Stomach (tissue), 9 donors: ENCODE measurements around the gene DES. TPM values are rescaled to one million over a fixed set of nuclear protein-coding genes. Genes with fewer than 3 reads are reported as not detected.
A peak's percentile ranks its signal among the peaks of the same experiment; 100 is the strongest.
"Not testable (repeated sequence)": the region's sequence is repeated elsewhere in the genome, so short reads cannot be mapped to it uniquely, and the experiment has no call there.

Source experiments
- DNase-seq, 2 donors: peaks; one replicate each; pipeline versions ENCODE4 v3.0.0 to v3.0.0-alpha.2; 2013 to 2019
- H3K27ac ChIP-seq, 5 donors: fragments of 200-600 bp in 4 of 5; sonication (generic) in 4 of 5; one replicate each; pipeline ENCODE4 v1.5.1; 2013 to 2019; ENCODE audit warnings: mild to moderate bottlenecking in 1 of 5, moderate library complexity in 1 of 5
- H3K27me3 ChIP-seq, 3 donors: fragments of 200-600 bp; sonication (generic); one replicate each; pipeline ENCODE4 v1.5.1; 2017 to 2019; ENCODE audit warnings: mixed run types in 1 of 3
- H3K36me3 ChIP-seq, 4 donors: fragments of 200-600 bp; sonication (generic); 1 replicate in 3 of 4; 2 replicates in 1 of 4; pipeline ENCODE4 v1.5.1; 2016 to 2019
- H3K4me1 ChIP-seq, 4 donors: fragments of 200-600 bp; sonication (generic); one replicate each; pipeline ENCODE4 v1.5.1; 2016 to 2019
- H3K4me3 ChIP-seq, 4 donors: fragments of 200-600 bp; sonication (generic) in 3 of 4; one replicate each; pipeline ENCODE4 v1.5.1; 2016 to 2019; ENCODE audit warnings: mild to moderate bottlenecking in 1 of 4
- H3K9me3 ChIP-seq, 4 donors: fragments of 200-600 bp; sonication (generic); one replicate each; pipeline ENCODE4 v1.5.1; 2016 to 2019
- EP300 ChIP-seq: sonication (generic); formaldehyde crosslinking; IDR thresholded peaks from one replicate; pipeline ENCODE4 v1.6.1; 2017; ENCODE audit warnings: antibody characterized with exemption
- POLR2A ChIP-seq, 4 donors: fragments of 450-650 bp; IDR thresholded peaks; one replicate each; pipeline ENCODE4 v1.6.1; 2016; ENCODE audit warnings: antibody characterized with exemption in 4 of 4, control low read depth in 2 of 4, mild to moderate bottlenecking in 1 of 4, moderate library complexity in 1 of 4
- POLR2AphosphoS5 ChIP-seq, 3 donors: sonication (generic); formaldehyde crosslinking; IDR thresholded peaks; one replicate each; pipeline ENCODE4 v1.6.1; 2016; ENCODE audit warnings: antibody characterized with exemption in 3 of 3
- WGBS, 5 donors: extraction: QIAGEN DNeasy Blood & Tissue Kit in 3 of 5; methylation state at CpG; one replicate each; pipeline versions ENCODE4 v1.1.5 to v1.1.7; 2013 to 2018; 5-methylcytosine and 5-hydroxymethylcytosine counted together
- intact Hi-C: fragments of 100-400 bp; cut with DNase I; formaldehyde crosslinking; loops from one replicate; pipeline ENCODE4 v1.15.1; 2023; ENCODE audit warnings: low total_unique reads
- polyA plus RNA-seq, 3 donors: library from polyadenylated mRNA; stranded (reverse); fragments of 200-250 nt; gene quantifications; one replicate each; pipeline ENCODE4 v1.2.3, GENCODE V29; 2013
- total RNA-seq, 5 donors: library from RNA; depleted of rRNA; stranded (reverse); fragments of >200 nt; gene quantifications; one replicate each; pipeline versions ENCODE4 v1.1.0 to v1.2.3, GENCODE V29; 2014 to 2016
- TF ChIP-seq, protein P1 (sequence below), 7 experiments: fragments of 450-650 bp in 4 of 7; fragments of 200-600 bp in 3 of 7; sonication (generic) in 3 of 7; IDR thresholded peaks; one replicate each; pipeline ENCODE4 v1.5.1; 2016 to 2019; ENCODE audit warnings: antibody characterized with exemption in 7 of 7, control low read depth in 2 of 7, mild to moderate bottlenecking in 1 of 7
- donor health status: healthy with polysubstance abuse.
- donor health status: Bipolar disorder and iron deficiency.
- donor health status: healthy.

Gene DES
- total and polyA plus RNA-seq, 8 donors, result 122 to 5,539 (median 1,138) TPM

DNA sequence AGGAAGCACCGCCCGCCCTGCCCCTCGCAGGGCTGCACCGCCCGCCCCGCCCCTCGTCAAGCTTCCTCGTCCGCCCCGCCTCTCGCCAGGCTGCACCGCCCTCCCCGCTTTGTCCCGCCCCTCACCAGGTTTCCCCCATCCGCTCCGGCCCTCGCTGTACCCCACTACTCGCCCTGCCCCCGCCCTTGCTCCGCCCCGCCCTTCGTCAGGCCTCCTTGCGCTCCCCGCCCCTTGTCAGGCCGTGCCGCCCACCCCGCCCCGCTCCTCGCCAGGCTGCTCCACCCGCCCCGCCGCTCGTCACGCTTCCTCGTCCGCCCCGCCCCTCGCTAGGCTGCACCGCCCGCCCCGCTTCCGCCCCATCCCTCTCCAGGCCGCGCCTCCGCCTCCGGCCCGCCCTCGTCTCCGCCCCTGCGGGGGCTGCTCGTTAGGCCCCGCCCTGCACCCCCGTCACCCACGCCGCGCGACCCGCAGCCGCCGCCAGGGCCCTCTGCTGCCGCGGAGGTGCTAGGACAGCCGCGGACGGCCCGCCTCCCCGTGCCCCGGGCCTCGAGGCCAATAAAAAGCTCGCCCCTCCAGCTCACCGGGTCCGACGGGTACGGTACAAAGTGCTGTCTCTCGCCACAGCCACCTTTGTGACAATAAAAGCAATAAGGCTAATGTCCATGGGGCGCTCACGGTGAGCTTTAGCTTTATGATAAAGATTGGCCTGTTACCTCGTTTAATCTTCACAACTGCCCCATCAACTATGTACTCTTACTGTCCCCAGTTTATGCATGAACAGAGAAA is 29.9 kb upstream of the DES start:
- intact Hi-C loops, result no loop called here
- H3K36me3 ChIP-seq, result peaks cover 26 to 33% (median 32%) of the 10 kb centered on the region in 4 donors
- H3K4me3 ChIP-seq, result peak overlapping the region; percentile 72 to 88 (median 86)
- no peaks in the 10 kb centered on the region for H3K9me3 ChIP-seq
- no peaks in the 10 kb centered on the region for H3K27me3 ChIP-seq
- H3K4me1 ChIP-seq, result peaks cover 13 to 31% (median 23%) of the 10 kb centered on the region in 4 donors
- DNase-seq, result peak; percentile 99
- H3K27ac ChIP-seq, result peak overlapping the region; percentile 77 to 98 (median 96)
- TF ChIP-seq, protein P1, sequence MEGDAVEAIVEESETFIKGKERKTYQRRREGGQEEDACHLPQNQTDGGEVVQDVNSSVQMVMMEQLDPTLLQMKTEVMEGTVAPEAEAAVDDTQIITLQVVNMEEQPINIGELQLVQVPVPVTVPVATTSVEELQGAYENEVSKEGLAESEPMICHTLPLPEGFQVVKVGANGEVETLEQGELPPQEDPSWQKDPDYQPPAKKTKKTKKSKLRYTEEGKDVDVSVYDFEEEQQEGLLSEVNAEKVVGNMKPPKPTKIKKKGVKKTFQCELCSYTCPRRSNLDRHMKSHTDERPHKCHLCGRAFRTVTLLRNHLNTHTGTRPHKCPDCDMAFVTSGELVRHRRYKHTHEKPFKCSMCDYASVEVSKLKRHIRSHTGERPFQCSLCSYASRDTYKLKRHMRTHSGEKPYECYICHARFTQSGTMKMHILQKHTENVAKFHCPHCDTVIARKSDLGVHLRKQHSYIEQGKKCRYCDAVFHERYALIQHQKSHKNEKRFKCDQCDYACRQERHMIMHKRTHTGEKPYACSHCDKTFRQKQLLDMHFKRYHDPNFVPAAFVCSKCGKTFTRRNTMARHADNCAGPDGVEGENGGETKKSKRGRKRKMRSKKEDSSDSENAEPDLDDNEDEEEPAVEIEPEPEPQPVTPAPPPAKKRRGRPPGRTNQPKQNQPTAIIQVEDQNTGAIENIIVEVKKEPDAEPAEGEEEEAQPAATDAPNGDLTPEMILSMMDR (IDR thresholded peaks at IDR 0.05), result peak in 5 of 7 experiments; percentile 38 to 86 (median 64)
- peak; percentile 35 to 65 (median 44) for TF ChIP-seq POLR2AphosphoS5 (IDR thresholded peaks at IDR 0.05)
- no peak for TF ChIP-seq EP300
- no peak for TF ChIP-seq POLR2A (IDR thresholded peaks at IDR 0.05)
- WGBS, 5 donors, result 1 to 2% (median 2%) methylated on average over 12 to 72 of the region's 78 CpGs

GRCh38 chr2:219388907-219389156 is 29.3 kb upstream of the DES start:
- no peak for DNase-seq
- H3K27ac ChIP-seq, result peak overlapping the region; percentile 77 to 98 (median 96)
- intact Hi-C loops, result no loop called here
- peaks cover 23 to 28% (median 27%) of the 10 kb centered on the region in 4 donors for H3K36me3 ChIP-seq
- H3K4me3 ChIP-seq, result peak overlapping the region; percentile 27 to 88 (median 86)
- H3K27me3 ChIP-seq, result no peaks in the 10 kb centered on the region
- WGBS, 5 donors, result 39 to 48% (median 40%) methylated on average over 6 of the region's 6 CpGs
- peaks cover 13 to 31% (median 23%) of the 10 kb centered on the region in 4 donors for H3K4me1 ChIP-seq
- TF ChIP-seq EP300 (no peak), POLR2A (IDR thresholded peaks at IDR 0.05) (no peak), POLR2AphosphoS5 (IDR thresholded peaks at IDR 0.05) (no peak)
- TF ChIP-seq, protein P1 (IDR thresholded peaks at IDR 0.05), result no peak
- no peaks in the 10 kb centered on the region for H3K9me3 ChIP-seq

DNA sequence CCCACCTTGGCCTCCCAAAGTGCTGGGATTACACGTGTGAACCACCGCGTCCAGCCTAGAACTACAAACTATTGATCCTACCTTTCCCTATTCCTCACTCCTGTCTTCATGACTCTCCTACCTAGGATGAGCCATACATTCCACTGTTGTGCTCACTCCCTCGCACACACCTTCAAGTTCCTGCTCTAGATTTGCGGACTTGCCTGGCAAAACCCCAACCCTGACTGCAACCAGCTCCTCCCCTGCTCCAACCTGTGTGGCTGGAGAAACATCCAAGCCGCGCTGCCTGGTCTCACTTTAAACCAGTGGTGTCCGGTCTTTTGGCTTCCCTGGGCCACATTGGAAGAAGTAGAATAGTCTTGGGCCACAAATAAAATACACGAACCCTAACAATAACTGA is 25.4 kb upstream of the DES start:
- WGBS, 5 donors, result 86 to 90% (median 89%) methylated on average over 9 of the region's 9 CpGs
- intact Hi-C loops, result no loop called here
- H3K27ac ChIP-seq, result no peak overlapping the region
- no peak for TF ChIP-seq EP300
- no peak for TF ChIP-seq POLR2A (IDR thresholded peaks at IDR 0.05)
- TF ChIP-seq POLR2AphosphoS5 (IDR thresholded peaks at IDR 0.05), result no peak
- TF ChIP-seq, protein P1 (IDR thresholded peaks at IDR 0.05), result no peak
- no peaks in the 10 kb centered on the region for H3K27me3 ChIP-seq
- no peaks in the 10 kb centered on the region for H3K9me3 ChIP-seq
- no peaks in the 10 kb centered on the region for H3K36me3 ChIP-seq
- H3K4me3 ChIP-seq, result no peak overlapping the region
- peaks cover 0 to 15% (median 6%) of the 10 kb centered on the region in 4 donors for H3K4me1 ChIP-seq
- no peak for DNase-seq

- H3K27me3 ChIP-seq, intact Hi-C loops, H3K27ac ChIP-seq, H3K36me3 ChIP-seq, H3K4me3 ChIP-seq, DNase-seq, H3K9me3 ChIP-seq: not testable (repeated sequence)
- 89 to 95% (median 94%) methylated on average over 9 of the region's 9 CpGs for WGBS, 5 donors
- peaks cover 18 to 32% (median 22%) of the 10 kb centered on the region in 4 donors for H3K4me1 ChIP-seq
Observed at GRCh38 chr2:219395056-219395455, 23.1 kb upstream of the DES start.

GRCh38 chr2:219395609-219396008 is 22.6 kb upstream of the DES start:
- Histone ChIP-seq H3K4me1 (peaks cover 18 to 37% (median 24%) of the 10 kb centered on the region in 4 donors), H3K36me3 (no peaks in the 10 kb centered on the region), H3K4me3 (no peak overlapping the region), H3K27me3 (no peaks in the 10 kb centered on the region), H3K27ac (no peak overlapping the region), H3K9me3 (no peaks in the 10 kb centered on the region)
- DNase-seq, result no peak
- WGBS, 5 donors, result 92 to 94% (median 93%) methylated on average over 3 of the region's 3 CpGs
- intact Hi-C loops, result no loop called here
- TF ChIP-seq POLR2AphosphoS5 (IDR thresholded peaks at IDR 0.05), result no peak
- TF ChIP-seq POLR2A (IDR thresholded peaks at IDR 0.05), result no peak
- TF ChIP-seq, protein P1 (IDR thresholded peaks at IDR 0.05), result no peak
- TF ChIP-seq EP300, result no peak
